ENCODE data around the gene COL4A3.
"Not testable (repeated sequence)": the region's sequence is repeated elsewhere in the genome, so short reads cannot be mapped to it uniquely, and the experiment has no call there.

COL4A3 gene

DNA sequence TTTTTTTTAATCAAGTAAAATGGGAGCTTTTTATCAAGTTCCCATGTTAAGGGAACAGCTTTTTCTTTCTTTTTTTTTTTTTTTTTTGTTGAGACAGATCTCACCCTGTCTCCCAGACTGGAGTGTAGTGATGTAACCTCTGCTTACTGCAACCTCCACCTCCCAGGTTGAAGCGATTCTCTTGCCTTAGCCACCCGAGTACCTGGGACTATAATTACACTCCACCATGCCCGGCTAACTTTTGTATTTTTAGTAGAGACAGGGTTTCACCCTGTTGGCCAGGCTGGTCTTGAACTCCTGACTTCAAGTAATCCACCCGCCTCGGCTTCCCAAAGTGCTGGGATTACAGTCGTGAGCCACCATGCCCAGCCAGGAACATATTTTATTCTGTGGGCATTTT lies 61.2 kb downstream of the COL4A3 start:
- H3K4me3 ChIP-seq (ENCODE audit: low read length in 2 of 2); H2AFZ ChIP-seq (ENCODE audit: low read length); H2BK120ac ChIP-seq (ENCODE audit: low read depth, low read length); H4K91ac ChIP-seq (ENCODE audit: low read depth, low read length, poor library complexity); H3K27me3 ChIP-seq (ENCODE audit: control insufficient read depth in 3 of 3, insufficient read depth in 3 of 3, low read depth in 1 of 3, low read length in 3 of 3); H2AK5ac ChIP-seq (ENCODE audit: low read depth, low read length); H3K14ac ChIP-seq (ENCODE audit: low read length); H3K18ac ChIP-seq (ENCODE audit: low read length); H2BK15ac ChIP-seq (ENCODE audit: low read length); H3K4me2 ChIP-seq (ENCODE audit: insufficient read depth, low read length, poor library complexity, severe bottlenecking); H3K4me1 ChIP-seq (ENCODE audit: control insufficient read depth in 2 of 2, insufficient read depth in 1 of 2, low read depth in 1 of 2, low read length in 2 of 2); H3K9me3 ChIP-seq (replicated peaks in 1 of 2; ENCODE audit: control insufficient read depth in 2 of 2, insufficient read depth in 1 of 2, low read depth in 1 of 2, low read length in 2 of 2); H3K9ac ChIP-seq (ENCODE audit: low read depth, low read length, poor library complexity); H3K79me1 ChIP-seq (ENCODE audit: low read depth, low read length); H3K23ac ChIP-seq (ENCODE audit: low read depth, low read length, poor library complexity); DNase-seq (ENCODE audit: low spot score); H4K8ac ChIP-seq (ENCODE audit: low read depth, low read length); H3K27ac ChIP-seq (replicated peaks; ENCODE audit: low read length); H2BK5ac ChIP-seq (ENCODE audit: low read length); H2BK12ac ChIP-seq (ENCODE audit: low read length); H3K4ac ChIP-seq (ENCODE audit: low read length); H3K36me3 ChIP-seq (replicated peaks in 1 of 2; ENCODE audit: control insufficient read depth in 2 of 2, insufficient read depth in 2 of 2, low read length in 2 of 2): not testable (repeated sequence)
- WGBS, 2 donors (ENCODE audit: extremely low coverage in 2 of 2, insufficient read length in 2 of 2, insufficient replicate concordance in 1 of 2) = no CpG with 5 or more reads among the region's 6 CpGs

DNA sequence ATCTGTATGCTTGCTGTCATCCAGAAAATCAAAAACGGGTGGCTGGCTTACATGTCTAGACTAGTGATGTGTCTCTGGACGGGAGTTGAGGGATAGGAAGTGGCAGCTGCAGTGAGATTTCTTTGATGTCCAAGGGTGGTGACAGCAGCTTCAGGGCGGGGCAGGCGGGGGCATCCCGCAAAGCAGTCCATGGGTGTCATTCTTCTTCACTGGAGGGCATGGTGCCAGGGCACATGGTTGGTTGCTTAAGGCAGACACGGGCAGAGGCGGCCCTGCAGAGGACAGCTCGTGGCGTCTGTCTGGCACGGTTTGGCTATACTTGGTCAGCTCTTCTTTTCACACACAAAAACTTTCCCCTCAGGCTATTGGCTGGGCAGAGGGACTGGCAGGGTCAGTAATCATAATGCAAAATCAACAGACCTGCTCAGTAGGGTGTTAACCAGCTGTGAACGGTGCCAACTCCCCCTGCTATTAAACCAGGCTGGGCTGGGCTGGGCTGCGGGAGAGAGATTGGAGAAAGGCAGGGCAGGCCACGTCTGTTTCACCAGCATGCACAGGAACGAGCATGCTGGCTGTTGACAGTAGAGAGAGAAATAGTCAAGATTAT lies 63.7 kb downstream of the COL4A3 start:
- DNase-seq (ENCODE audit: low spot score) = no peak
- peak overlapping the region; percentile 1 for H3K18ac ChIP-seq (ENCODE audit: low read length)
- H3K9ac ChIP-seq (ENCODE audit: low read depth, low read length, poor library complexity) = no peak overlapping the region
- H3K4me1 ChIP-seq (ENCODE audit: control insufficient read depth in 2 of 2, insufficient read depth in 1 of 2, low read depth in 1 of 2, low read length in 2 of 2) = no peaks in the 10 kb centered on the region
- no peak overlapping the region for H3K4me2 ChIP-seq (ENCODE audit: insufficient read depth, low read length, poor library complexity, severe bottlenecking)
- H3K27ac ChIP-seq (replicated peaks; ENCODE audit: low read length) = no peak overlapping the region
- H2AFZ ChIP-seq (ENCODE audit: low read length) = no peak overlapping the region
- H3K4ac ChIP-seq (ENCODE audit: low read length) = no peak overlapping the region
- no peak overlapping the region for H3K4me3 ChIP-seq (ENCODE audit: low read length in 2 of 2)
- H3K14ac ChIP-seq (ENCODE audit: low read length) = no peak overlapping the region
- no peak overlapping the region for H2BK120ac ChIP-seq (ENCODE audit: low read depth, low read length)
- WGBS, 2 donors (ENCODE audit: extremely low coverage in 2 of 2, insufficient read length in 2 of 2, insufficient replicate concordance in 1 of 2) = no CpG with 5 or more reads among the region's 14 CpGs
- no peak overlapping the region for H2BK12ac ChIP-seq (ENCODE audit: low read length)
- H3K36me3 ChIP-seq (replicated peaks in 1 of 2; ENCODE audit: control insufficient read depth in 2 of 2, insufficient read depth in 2 of 2, low read length in 2 of 2) = no peaks in the 10 kb centered on the region
- H3K27me3 ChIP-seq (ENCODE audit: control insufficient read depth in 3 of 3, insufficient read depth in 3 of 3, low read depth in 1 of 3, low read length in 3 of 3) = peaks cover 0 to 5% (median 0%) of the 10 kb centered on the region in 3 experiments
- no peak overlapping the region for H2BK15ac ChIP-seq (ENCODE audit: low read length)
- H3K79me1 ChIP-seq (ENCODE audit: low read depth, low read length) = no peaks in the 10 kb centered on the region
- no peak overlapping the region for H3K23ac ChIP-seq (ENCODE audit: low read depth, low read length, poor library complexity)
- no peak overlapping the region for H4K8ac ChIP-seq (ENCODE audit: low read depth, low read length)
- no peaks in the 10 kb centered on the region for H3K9me3 ChIP-seq (replicated peaks in 1 of 2; ENCODE audit: control insufficient read depth in 2 of 2, insufficient read depth in 1 of 2, low read depth in 1 of 2, low read length in 2 of 2)
- no peak overlapping the region for H4K91ac ChIP-seq (ENCODE audit: low read depth, low read length, poor library complexity)
- no peak overlapping the region for H2AK5ac ChIP-seq (ENCODE audit: low read depth, low read length)
- H2BK5ac ChIP-seq (ENCODE audit: low read length) = no peak overlapping the region

DNA sequence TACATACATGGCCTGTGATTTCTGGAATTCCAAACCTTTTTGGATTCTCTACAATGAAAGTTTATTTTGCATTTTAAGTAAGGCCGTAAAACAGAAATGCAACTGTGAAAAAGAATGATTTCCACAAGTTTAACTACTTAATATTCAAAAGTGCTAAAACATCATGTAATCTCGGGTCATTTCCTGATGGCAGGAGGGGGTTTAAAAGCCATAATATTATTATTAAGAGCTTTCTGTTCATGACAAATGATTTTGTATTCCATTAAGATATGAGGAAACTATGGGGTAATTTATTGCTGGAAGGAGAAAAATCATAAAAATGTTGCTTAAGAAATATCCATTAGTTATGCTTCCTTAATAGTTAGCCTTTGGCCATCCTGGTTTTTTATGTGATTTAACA lies 65.7 kb downstream of the COL4A3 start:
- Histone ChIP-seq H3K79me1 (ENCODE audit: low read depth, low read length) (no peaks in the 10 kb centered on the region), H2BK120ac (ENCODE audit: low read depth, low read length) (no peak overlapping the region), H3K14ac (ENCODE audit: low read length) (no peak overlapping the region), H3K4me2 (ENCODE audit: insufficient read depth, low read length, poor library complexity, severe bottlenecking) (no peak overlapping the region), H2BK12ac (ENCODE audit: low read length) (no peak overlapping the region), H3K18ac (ENCODE audit: low read length) (no peak overlapping the region), H3K4ac (ENCODE audit: low read length) (no peak overlapping the region), H3K27me3 (ENCODE audit: control insufficient read depth in 3 of 3, insufficient read depth in 3 of 3, low read depth in 1 of 3, low read length in 3 of 3) (peaks cover 0 to 14% (median 0%) of the 10 kb centered on the region in 3 experiments), H3K9ac (ENCODE audit: low read depth, low read length, poor library complexity) (no peak overlapping the region), H3K4me3 (ENCODE audit: low read length in 2 of 2) (no peak overlapping the region), H2AK5ac (ENCODE audit: low read depth, low read length) (no peak overlapping the region), H3K27ac (replicated peaks; ENCODE audit: low read length) (no peak overlapping the region), H2AFZ (ENCODE audit: low read length) (no peak overlapping the region), H2BK15ac (ENCODE audit: low read length) (no peak overlapping the region), H2BK5ac (ENCODE audit: low read length) (no peak overlapping the region), H3K9me3 (replicated peaks in 1 of 2; ENCODE audit: control insufficient read depth in 2 of 2, insufficient read depth in 1 of 2, low read depth in 1 of 2, low read length in 2 of 2) (no peaks in the 10 kb centered on the region), H3K4me1 (ENCODE audit: control insufficient read depth in 2 of 2, insufficient read depth in 1 of 2, low read depth in 1 of 2, low read length in 2 of 2) (no peaks in the 10 kb centered on the region), H4K8ac (ENCODE audit: low read depth, low read length) (no peak overlapping the region), H4K91ac (ENCODE audit: low read depth, low read length, poor library complexity) (no peak overlapping the region), H3K23ac (ENCODE audit: low read depth, low read length, poor library complexity) (no peak overlapping the region), H3K36me3 (replicated peaks in 1 of 2; ENCODE audit: control insufficient read depth in 2 of 2, insufficient read depth in 2 of 2, low read length in 2 of 2) (no peaks in the 10 kb centered on the region)
- no peak for DNase-seq (ENCODE audit: low spot score)
- no CpG with 5 or more reads among the region's 2 CpGs for WGBS, 2 donors (ENCODE audit: extremely low coverage in 2 of 2, insufficient read length in 2 of 2, insufficient replicate concordance in 1 of 2)

DNA sequence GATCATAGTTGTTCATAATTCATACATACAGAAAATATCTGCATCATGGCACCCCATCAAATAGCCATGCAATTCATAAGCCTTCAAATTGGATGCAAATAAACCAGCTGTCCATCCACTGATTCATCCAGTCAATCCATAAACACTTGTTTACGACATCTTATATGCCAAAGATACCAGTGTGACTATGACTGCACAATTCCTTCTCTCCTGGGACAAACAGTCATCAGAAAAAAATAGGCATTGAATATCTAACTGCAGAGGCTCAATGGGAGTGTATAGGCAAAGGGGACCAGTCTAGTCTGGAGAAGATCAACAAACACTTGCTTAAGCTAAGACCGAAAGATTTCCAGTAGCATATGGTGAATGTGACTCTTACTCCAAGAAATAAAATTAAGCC lies 70.0 kb downstream of the COL4A3 start:
- WGBS, 2 donors (ENCODE audit: extremely low coverage in 2 of 2, insufficient read length in 2 of 2, insufficient replicate concordance in 1 of 2) = no CpG with 5 or more reads among the region's 2 CpGs
- no peak for DNase-seq (ENCODE audit: low spot score)
- Histone ChIP-seq H4K91ac (ENCODE audit: low read depth, low read length, poor library complexity) (no peak overlapping the region), H3K4me3 (ENCODE audit: low read length in 2 of 2) (no peak overlapping the region), H2BK5ac (ENCODE audit: low read length) (no peak overlapping the region), H3K27me3 (ENCODE audit: control insufficient read depth in 3 of 3, insufficient read depth in 3 of 3, low read depth in 1 of 3, low read length in 3 of 3) (peaks cover 0 to 9% (median 0%) of the 10 kb centered on the region in 3 experiments), H2AFZ (ENCODE audit: low read length) (no peak overlapping the region), H3K9me3 (replicated peaks in 1 of 2; ENCODE audit: control insufficient read depth in 2 of 2, insufficient read depth in 1 of 2, low read depth in 1 of 2, low read length in 2 of 2) (no peaks in the 10 kb centered on the region), H3K4me1 (ENCODE audit: control insufficient read depth in 2 of 2, insufficient read depth in 1 of 2, low read depth in 1 of 2, low read length in 2 of 2) (no peaks in the 10 kb centered on the region), H3K23ac (ENCODE audit: low read depth, low read length, poor library complexity) (no peak overlapping the region), H3K79me1 (ENCODE audit: low read depth, low read length) (no peaks in the 10 kb centered on the region), H3K27ac (replicated peaks; ENCODE audit: low read length) (no peak overlapping the region), H3K9ac (ENCODE audit: low read depth, low read length, poor library complexity) (no peak overlapping the region), H2BK12ac (ENCODE audit: low read length) (no peak overlapping the region), H3K4ac (ENCODE audit: low read length) (no peak overlapping the region), H2BK120ac (ENCODE audit: low read depth, low read length) (no peak overlapping the region), H3K36me3 (replicated peaks in 1 of 2; ENCODE audit: control insufficient read depth in 2 of 2, insufficient read depth in 2 of 2, low read length in 2 of 2) (no peaks in the 10 kb centered on the region), H3K18ac (ENCODE audit: low read length) (no peak overlapping the region), H3K14ac (ENCODE audit: low read length) (no peak overlapping the region), H2BK15ac (ENCODE audit: low read length) (no peak overlapping the region), H4K8ac (ENCODE audit: low read depth, low read length) (no peak overlapping the region), H3K4me2 (ENCODE audit: insufficient read depth, low read length, poor library complexity, severe bottlenecking) (no peak overlapping the region), H2AK5ac (ENCODE audit: low read depth, low read length) (no peak overlapping the region)
